Activated CD4-positive, alpha-beta T cell treated with anti-CD3 and anti-CD28 coated beads, Interleukin-2, Interleukin-4, amounts not matched to agents 100 ng/mL and 50 ng/mL, durations not matched to agents 16 hours and 8 hours (primary cell): ENCODE results near the gene ZBTB45.
"Not testable (repeated sequence)": the region's sequence is repeated elsewhere in the genome, so short reads cannot be mapped to it uniquely, and the experiment has no call there.

Experiments
- DNase-seq: peaks from one replicate; pipeline ENCODE4 v3.0.0-alpha.2; 2020; ENCODE audit warnings: low spot score

Gene ZBTB45

GRCh38 chr19:58510084-58510862 is 9.3 kb downstream of the ZBTB45 start:
- DNase-seq, result no peak

GRCh38 chr19:58509731-58510083 is 9.9 kb downstream of the ZBTB45 start:
- no peak for DNase-seq

GRCh38 chr19:58507602-58508223 is 11.9 kb downstream of the ZBTB45 start:
- not testable (repeated sequence) for DNase-seq

- no peak for DNase-seq
These were observed 19.4 kb downstream of the ZBTB45 start for GRCh38 chr19:58500242-58500641.

- DNase-seq, result peak; percentile 100
These were observed 20.3 kb downstream of the ZBTB45 start for GRCh38 chr19:58499021-58499927.

- DNase-seq, result no peak
These were observed 21.1 kb downstream of the ZBTB45 start for GRCh38 chr19:58498316-58499020.

- no peak for DNase-seq
These were observed 21.9 kb downstream of the ZBTB45 start for GRCh38 chr19:58497634-58498170.

- DNase-seq, result no peak
These were observed 27.3 kb downstream of the ZBTB45 start for GRCh38 chr19:58492265-58492664.

GRCh38 chr19:58491393-58491792 is 28.2 kb downstream of the ZBTB45 start:
- DNase-seq, result no peak

- DNase-seq, result not testable (repeated sequence)
These were observed 35.3 kb downstream of the ZBTB45 start for GRCh38 chr19:58484349-58484748.

GRCh38 chr19:58483776-58484175 is 35.8 kb downstream of the ZBTB45 start:
- DNase-seq, result no peak

GRCh38 chr19:58482372-58482771 is 37.2 kb downstream of the ZBTB45 start:
- DNase-seq, result no peak

- no peak for DNase-seq
These were observed 38.8 kb downstream of the ZBTB45 start for GRCh38 chr19:58480831-58481230.

- no peak for DNase-seq
These were observed 39.2 kb downstream of the ZBTB45 start for GRCh38 chr19:58480481-58480830.

GRCh38 chr19:58479736-58480480 is 39.7 kb downstream of the ZBTB45 start:
- DNase-seq, result no peak

- DNase-seq, result no peak
These were observed 40.3 kb downstream of the ZBTB45 start for GRCh38 chr19:58479303-58479702.

- DNase-seq, result no peak
These were observed 41.7 kb downstream of the ZBTB45 start for GRCh38 chr19:58477871-58478270.

GRCh38 chr19:58477130-58477529 is 42.5 kb downstream of the ZBTB45 start:
- DNase-seq, result no peak

GRCh38 chr19:58476498-58477015 is 43.1 kb downstream of the ZBTB45 start:
- no peak for DNase-seq

- DNase-seq, result peak; percentile 97
These were observed 43.7 kb downstream of the ZBTB45 start, which contains the start of gene ZNF446 for GRCh38 chr19:58475714-58476497. ZNF446 (plus strand) TSS chr19:58476352; CDS start chr19:58477219, 867 bp downstream.
